HG03442 (cell line): ENCODE data around the gene TMEM209.
"Not testable (repeated sequence)": the region's sequence is repeated elsewhere in the genome, so short reads cannot be mapped to it uniquely, and the experiment has no call there.

Source experiments
- ATAC-seq: cut with Tn5 transposase; IDR thresholded peaks from one replicate; pipeline ENCODE4 v1.9.1; 2021; ENCODE audit warnings: mild to moderate bottlenecking, moderate library complexity; ENCODE audit not compliant: unreplicated experiment

Gene TMEM209

DNA sequence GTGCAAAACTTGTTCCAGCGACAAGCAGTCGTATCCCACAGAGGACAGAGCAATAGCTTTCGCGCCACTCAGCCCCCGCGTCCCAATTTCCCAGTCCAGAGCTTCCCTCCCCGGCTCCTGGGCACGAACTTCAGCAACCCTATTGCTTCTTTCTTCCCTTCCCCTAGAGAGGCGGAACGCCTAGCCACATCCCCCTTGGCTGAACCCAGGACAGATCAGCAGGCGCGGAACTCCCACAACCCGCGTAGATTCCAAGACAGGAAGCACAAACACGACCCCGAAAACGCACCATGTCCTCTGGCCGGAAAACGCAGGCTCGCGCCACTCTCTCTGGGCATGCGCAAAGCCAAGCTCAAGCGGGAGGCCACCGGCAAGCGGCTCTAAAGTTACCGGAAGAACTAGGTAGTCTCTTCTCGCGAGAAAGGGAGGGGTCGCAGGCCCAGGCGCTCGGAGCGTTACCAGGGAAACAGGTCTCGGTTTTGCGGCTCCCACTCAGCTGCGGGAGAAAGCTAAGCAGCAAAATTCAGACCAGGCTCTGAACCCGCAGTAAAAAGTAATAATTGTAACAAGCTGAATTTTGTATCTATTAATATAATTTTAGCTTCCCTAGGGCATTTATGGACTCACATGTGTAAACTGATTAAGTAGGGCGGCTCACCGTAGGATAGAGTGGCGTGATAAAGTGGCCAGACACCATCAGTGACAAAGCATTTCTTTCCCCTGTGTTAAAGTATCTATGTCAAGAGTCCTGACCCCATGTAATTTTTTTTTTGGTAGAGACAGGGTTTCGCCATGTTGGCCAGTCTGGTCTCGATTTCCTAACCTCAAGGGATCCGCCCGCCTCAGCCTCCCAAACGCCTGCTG is at the start of gene TMEM209:
TSS of gene TMEM209 (minus strand) at position 323 of the 864 bp plus-strand sequence. CDS start at position 292, 31 bp downstream.
- peak; percentile 94 for ATAC-seq

DNA sequence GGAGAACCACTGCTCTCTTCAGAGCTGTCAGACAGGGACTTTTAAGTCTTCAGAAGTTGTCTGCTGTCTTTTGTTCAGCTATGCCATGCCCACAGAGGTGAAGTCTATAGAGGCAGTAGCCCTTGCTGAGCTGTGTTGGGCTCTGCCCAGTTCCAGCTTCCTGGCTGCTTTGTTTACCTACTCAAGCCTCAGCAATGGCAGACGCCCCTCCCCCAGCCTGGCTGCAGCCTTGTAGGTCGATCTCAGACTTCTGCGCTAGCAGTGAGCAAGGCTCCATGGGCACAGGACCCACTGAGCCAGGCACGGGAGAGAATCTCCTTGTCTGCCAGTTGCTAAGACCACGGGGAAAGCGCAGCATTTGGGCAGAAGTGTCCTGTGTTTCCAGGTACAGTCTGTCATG is 49.3 kb upstream of the TMEM209 start:
- no peak for ATAC-seq

DNA sequence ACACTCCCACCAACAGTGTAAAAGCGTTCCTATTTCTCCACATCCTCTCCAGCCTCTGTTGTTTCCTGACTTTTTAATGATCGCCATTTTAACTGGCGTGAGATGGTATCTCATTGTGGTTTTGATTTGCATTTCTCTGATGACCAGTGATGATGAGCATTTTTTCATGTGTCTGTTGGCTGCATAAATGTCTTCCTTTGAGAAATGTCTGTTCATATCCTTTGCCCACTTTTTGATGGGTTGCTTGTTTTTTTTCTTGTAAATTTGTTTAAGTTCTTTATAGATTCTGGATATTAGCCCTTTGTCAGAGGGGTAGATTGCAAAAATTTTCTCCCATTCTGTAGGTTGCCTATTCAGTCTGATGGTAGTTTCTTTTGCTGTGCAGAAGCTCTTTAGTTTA is 44.4 kb upstream of the TMEM209 start:
- not testable (repeated sequence) for ATAC-seq

DNA sequence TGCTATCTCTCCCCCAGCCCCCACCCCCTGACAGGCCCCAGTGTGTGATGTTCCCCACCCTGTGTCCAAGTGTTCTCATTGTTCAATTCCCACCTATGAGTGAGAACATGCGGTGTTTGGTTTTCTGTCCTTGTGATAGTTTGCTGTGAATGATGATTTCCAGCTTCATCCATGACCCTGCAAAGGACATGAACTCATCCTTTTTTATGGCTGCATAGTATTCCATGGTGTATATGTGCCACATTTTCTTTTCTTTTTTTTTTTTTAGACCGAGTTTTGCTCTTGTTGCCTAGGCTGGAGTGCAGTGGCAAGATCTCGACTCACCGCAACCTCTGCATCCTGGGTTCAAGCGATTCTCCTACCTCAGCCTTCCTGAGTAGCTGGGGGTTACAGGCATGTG is 43.6 kb upstream of the TMEM209 start:
- ATAC-seq: not testable (repeated sequence)

DNA sequence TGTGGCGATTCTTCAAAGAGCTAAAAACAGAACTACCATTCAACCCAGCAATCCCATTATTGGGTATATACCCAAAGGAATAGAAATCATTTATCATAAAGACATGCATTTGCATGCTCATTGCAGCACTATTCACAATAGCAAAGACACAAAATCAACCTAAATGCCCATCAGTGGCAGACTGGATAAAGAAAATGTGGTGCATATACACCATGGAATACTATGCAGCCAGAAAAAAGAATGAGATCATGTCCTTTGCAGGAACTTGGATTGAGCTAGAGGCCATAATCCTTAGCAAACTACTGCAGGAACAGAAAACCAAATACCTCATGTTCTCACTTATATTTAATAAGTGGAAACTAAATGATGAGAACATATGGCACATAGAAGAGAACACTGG is 41.3 kb upstream of the TMEM209 start:
- not testable (repeated sequence) for ATAC-seq

DNA sequence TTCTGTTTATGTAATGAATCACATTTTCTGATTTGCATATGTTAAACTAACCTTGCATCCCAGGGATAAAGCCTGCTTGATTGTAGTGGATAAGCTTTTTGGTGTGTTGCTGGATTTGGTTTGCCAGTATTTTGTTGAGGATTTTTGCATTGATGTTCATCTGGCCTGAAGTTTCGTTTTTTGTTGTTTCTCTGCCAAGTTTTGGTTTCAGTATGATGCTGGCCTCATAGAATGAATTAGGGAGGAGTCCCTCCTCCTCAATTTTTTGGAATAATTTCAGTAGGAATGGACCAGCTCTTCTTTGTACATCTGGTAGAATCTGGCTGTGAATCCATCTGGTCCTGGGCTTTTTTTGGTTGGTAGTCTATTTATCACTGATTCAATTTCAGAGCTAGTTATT is 38.3 kb upstream of the TMEM209 start:
- not testable (repeated sequence) for ATAC-seq

DNA sequence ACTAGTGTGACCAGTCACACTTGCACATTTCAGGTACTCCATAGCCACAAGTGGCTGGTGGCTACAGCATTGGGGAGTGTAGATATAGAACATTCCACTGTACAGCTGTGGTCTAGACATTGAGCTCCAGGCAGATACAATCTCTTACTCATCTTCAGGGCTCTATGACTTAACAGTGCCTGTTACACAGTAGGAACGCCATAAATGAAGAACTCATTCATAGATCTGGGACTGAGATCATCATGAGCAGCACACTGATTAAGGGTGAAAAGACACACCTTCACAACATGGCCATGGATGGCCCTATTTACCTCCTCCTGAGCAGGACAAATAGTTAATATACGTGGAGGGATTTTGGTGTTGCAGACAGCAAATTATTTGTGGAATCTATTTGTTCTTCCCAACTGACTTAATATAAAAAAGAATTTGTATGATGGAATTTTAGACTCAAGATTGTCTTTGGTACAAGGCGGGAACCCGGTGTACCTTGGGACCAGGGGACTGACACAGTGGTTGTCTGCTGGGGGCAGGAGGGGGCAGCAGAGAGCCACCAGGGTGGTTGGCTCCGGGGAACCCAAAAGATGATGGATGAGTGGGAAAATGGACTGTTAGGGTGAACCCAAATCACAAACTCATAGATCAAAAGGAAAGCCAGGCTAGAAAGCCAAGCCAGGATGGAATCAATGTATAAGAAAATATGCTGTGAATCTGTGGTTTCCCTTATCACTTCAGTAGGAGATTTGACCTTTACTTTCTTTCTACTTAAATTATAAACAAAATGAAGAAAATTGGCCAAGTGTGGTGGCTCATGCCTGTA is 37.2 kb upstream of the TMEM209 start:
- peak; percentile 58 for ATAC-seq

DNA sequence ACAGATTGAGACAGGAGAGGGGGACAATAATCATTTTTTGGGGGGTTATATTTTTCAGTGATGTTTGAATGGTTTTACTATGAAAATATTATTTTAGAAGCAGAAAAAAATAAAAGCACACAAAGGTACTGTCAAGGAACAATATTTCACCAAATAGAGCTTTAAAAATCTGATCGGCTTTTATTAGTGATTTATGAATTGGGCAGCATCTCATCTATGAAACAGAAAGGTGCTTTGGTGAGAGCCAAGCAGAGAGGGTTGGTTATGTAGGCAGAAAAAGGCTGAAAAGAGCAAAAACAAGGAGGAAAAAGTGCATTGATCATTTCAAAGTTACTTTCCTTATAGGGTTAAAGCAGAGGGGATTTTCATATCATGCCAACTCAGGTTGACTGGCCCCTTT is 35.0 kb upstream of the TMEM209 start:
- no peak for ATAC-seq

DNA sequence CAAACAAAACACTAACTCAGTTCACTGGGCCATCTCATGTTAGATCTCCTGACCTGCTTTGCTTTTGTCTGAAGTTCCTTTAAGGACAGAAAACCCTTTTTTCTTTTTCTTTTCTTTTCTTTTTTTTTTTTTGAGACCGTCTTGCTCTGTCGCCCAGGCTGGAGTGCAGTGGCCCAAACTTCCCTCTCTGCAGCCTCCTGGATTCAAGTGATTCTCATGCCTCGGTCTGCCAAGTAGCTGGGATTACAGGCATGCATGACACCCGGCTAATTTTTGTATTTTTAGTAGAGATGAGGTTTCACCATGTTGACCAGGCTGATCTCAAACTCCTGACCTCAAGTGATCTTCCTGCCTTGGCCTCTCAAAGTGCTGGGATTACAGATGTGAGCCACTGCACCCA is 31.2 kb upstream of the TMEM209 start:
- not testable (repeated sequence) for ATAC-seq

DNA sequence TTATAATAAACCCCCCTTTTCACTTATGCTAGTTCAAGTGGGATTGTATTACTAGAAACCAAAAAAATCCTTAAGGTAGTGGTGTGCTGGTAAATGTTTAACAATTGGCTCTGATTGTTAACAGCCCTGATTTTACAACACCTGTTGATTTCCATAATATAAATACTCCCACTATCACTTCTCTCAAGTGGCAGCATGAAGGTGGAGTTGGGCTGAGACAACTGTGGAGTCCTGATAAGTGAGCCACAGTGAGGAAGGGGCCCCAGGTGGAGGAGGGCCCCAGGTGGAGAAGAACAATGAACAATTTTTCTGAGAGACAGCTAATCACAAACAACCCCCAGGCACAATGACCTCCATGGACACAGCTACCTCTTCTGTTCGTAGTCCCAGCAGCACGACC is 28.9 kb upstream of the TMEM209 start:
- no peak for ATAC-seq

DNA sequence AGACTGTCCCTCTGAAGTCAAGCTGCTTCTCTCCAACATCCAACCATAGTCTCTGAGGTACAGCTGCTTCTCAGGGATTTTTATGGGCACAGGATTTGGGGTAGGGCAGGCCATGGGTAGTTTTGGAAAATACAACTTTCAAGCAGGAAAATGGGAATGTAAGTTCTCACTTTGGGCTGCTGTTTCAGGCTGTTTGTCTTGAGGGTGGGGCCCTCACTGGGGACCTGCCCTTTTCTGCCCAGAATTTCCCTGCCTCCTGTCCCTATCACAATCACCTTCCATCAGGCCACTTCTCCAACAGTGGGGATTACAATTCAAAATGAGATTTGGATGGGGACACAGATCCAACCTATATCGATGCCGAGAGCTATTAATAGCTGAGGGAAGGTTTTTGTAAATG is 27.0 kb upstream of the TMEM209 start:
- ATAC-seq: no peak

DNA sequence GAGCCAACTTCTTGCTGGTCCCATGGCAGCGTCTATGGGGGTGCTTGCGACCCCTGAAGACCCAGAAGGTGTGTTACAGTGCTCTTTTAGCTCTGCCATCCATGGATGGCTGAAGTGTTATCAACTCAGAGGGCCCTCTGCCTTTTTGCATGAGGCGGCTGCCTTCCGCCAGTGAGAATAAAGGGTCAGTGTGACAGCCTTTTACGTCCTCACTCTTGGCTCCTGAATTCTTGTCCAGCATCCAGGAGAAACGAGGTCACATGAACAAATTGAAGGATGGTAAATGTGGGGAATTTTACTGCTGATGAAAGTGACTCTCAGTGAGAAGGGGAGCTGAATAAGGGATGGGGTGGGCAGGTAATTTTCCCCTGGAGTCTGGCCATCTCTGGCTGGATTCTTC is 26.6 kb upstream of the TMEM209 start:
- no peak for ATAC-seq

DNA sequence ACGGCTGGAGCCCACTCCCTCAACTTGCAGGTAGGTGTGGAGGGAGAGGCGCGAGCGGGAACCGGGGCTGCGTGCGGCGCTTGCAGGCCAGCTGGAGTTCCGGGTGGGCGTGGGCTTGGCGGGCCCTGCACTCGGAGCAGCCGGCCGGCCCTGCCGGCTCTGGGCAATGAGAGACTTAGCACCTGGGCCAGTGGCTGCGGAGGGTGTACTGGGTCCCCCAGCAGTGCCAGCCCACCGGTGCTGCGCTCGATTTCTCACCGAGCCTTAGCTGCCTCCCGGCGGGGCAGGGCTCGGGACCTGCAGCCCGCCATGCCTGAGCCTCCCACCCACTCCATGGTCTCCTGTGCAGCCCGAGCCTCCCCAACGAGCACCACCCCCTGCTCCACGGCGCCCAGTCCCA is 24.8 kb upstream of the TMEM209 start:
- not testable (repeated sequence) for ATAC-seq

DNA sequence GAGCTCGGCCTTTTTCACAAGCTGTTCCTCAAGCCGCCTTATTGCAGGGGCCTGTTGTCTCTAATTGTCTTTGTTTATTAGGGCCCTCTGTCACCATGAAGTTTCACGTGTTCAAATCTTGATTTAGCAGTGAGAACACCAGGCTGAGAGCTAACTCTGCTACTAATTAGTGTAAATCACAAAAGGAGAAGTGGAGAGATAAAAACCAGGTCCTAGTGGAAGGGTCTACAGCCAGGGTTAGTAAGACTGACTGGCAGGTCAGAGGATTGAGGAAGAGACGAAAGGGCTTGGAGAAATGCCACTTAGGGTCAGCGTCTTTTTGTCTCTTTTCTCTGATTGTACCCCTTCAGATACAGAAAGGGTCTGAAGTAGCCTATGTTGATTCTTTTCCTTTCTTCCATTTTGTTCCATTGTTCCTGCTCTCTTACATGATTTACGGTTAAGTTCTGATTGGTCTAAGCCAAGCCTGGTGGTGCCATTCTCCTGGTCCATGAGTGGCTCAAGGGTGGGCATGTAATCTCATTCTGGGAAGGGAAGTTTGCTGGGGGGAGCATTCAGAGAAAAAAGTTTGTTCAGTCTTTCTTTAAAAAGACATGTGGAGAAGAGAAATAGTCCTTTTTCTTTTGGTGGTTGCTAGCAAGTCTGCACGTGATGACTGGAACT is 23.8 kb upstream of the TMEM209 start:
- no peak for ATAC-seq

DNA sequence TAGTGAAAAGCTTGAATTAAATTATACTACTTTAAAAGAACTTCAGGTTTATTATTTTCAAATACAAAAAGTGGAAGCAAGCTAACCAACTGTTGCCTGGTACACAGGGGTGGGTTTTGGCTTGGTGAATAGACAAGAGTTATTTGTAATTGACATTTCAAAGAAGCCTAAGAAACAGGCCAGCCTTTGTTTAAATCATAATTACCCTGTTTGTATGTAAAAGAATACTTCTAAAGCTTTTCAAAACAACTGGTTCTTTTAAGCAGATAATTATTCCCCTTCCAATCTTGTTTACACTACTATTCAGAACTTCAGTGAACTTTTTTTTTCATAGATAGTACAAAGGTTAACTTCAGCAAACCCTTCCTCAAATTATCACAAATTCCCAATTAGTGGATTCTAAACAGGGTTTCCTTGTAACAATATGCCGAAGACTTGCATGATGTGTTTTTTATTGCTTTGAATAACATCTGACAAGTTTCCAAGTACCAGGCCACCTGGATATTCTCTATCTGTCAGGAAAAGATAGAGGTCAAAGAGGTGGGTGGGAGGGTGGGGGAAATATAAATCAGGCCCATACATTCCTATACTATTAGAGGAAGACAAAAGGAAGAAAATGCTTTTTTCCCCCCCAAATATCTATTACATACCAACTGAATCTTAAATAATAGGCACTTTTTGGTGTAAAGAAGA is 22.8 kb upstream of the TMEM209 start:
- ATAC-seq: no peak

DNA sequence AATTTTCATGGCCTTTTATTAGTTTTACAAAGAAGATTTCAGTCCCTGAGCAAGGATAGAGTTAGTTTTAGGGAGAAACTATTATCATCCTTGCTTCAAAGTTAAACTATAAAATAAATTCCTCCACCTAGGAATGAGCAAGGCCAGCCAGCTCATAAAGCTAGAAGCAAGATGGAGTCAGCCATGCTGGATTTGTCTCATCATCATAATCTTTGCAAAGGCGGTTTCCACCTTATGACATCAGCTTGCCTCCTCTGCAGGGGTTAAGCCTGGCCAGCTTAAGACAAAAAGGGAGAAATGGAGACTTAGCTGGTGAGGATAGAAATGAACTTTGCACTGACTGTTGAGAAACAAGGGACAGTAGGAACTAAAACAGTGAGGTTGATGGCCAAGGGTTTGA is 21.1 kb upstream of the TMEM209 start:
- no peak for ATAC-seq

DNA sequence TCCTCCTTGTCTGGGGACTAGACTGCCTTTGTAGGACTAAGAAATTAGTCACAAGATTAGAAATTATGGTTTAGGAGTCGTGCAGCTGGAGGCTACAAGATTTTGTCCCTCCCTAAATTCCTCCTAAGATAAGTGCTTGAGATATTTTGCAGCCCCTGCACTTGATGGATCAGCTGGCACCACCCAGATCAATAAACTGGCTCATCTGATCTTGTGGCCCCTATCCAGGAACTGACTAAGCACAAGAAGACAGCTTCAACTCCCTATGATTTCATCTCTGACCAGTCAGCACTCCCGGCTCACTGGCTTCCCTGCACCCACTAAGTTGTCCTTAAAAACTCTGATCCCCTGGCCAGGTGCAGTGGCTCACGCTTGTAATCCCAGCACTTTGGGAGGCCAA is 19.7 kb upstream of the TMEM209 start:
- ATAC-seq: not testable (repeated sequence)

DNA sequence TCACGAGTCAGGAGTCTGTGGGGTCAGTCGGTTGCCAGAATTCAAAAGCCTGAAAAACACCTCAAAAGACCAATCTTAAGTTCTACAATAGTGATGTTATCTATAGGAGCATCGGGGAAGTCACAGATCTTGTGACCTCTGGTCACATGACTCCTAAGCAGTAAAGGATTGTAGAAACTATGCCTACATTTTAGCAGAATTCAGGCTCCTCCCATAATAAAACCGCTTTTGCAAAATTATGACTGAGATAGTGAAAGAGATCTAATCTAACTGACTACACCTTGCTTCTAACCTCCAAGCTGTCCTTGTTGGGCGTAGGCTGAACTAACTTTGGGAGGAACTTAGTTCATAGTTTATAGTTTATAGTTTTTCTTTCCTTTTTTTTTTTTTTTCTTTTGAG is 19.0 kb upstream of the TMEM209 start:
- no peak for ATAC-seq

DNA sequence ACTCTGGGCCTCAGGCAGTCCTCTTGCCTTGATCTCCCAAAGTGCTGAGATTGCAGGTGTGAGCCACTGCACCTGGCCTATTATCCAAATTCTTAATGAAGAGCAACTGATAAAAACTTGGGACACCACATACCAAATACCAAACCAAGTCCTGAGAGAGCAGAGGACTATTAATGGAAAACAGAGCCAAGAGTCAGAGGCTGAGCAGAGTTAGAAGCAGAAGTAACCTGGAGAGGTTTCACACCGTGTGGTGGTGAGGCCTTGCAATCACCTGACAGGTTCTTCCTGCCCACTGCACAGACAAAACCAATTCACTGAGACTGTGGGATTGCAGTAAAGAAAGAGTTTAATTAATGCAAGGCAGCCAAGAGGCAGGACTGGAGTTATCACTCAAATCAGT is 18.4 kb upstream of the TMEM209 start:
- ATAC-seq: no peak

DNA sequence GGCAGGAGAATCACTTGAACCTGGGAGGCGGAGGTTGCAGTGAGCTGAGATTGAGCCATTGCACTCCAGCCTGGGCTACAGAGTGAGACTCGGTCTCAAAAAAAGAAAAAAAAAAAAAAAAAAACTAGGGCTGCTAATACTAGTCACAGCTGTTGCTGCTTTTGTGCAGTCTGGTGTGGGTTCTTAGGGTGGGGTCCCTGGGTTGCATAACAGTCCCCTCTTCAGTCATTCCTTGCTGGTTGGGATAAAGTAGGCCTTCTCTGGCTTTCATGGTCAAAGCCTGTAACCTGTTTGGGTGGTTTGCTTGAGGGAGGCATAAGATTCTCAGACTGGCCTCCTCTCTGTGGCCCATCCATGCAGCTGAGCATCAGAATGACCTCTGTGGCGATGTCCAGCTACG is 16.5 kb upstream of the TMEM209 start:
- ATAC-seq: no peak

DNA sequence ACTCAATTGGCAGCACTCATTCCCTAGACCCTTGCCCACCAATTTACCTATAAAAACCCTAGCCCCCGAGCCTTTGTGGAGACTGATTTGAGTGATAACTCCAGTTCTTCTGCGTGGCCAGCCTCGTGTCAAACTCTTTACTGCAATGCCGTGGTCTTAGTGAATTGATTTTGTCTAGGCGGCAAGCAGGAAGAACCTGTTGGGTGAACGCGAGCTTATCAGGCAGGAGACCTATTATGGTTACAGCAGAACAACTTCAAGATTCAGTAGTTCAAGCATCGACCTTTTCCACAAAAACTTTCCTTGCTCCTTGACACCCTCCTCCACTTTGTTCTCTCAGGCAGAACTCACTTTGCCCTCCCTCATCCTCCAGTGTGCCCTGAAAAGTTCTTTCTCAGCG is 14.7 kb upstream of the TMEM209 start:
- ATAC-seq: no peak
